Limb (tissue), 2 donors: ENCODE data around the gene DYRK1A.
A peak's percentile ranks its signal among the peaks of the same experiment; 100 is the strongest.

ENCODE experiments used
- DNase-seq, 2 donors: peaks; one replicate each; pipeline ENCODE4 v3.0.0-alpha.2; 2016; ENCODE audit errors: extremely low spot score in 2 of 2

The DYRK1A gene

GRCh38 chr21:37449302-37449937 is 82.8 kb downstream of the DYRK1A start:
- DNase-seq, result no peak

GRCh38 chr21:37450445-37450941 is 83.9 kb downstream of the DYRK1A start:
- DNase-seq, result no peak

GRCh38 chr21:37451446-37451845 is 84.9 kb downstream of the DYRK1A start:
- no peak for DNase-seq

- DNase-seq, result peak; percentile 49 to 77
These were observed 85.7 kb downstream of the DYRK1A start for GRCh38 chr21:37452227-37452626.

GRCh38 chr21:37453350-37453749 is 86.8 kb downstream of the DYRK1A start:
- DNase-seq, result no peak

- DNase-seq, result no peak
These were observed 88.4 kb downstream of the DYRK1A start for GRCh38 chr21:37454869-37455503.

- no peak for DNase-seq
These were observed 88.9 kb downstream of the DYRK1A start for GRCh38 chr21:37455504-37455911.

GRCh38 chr21:37458669-37459276 is 92.2 kb downstream of the DYRK1A start:
- DNase-seq, result no peak

- DNase-seq, result no peak
These were observed 93.0 kb downstream of the DYRK1A start for GRCh38 chr21:37459575-37459974.

- DNase-seq, result no peak
These were observed 93.6 kb downstream of the DYRK1A start for GRCh38 chr21:37460196-37460595.

- DNase-seq, result no peak
These were observed 94.9 kb downstream of the DYRK1A start for GRCh38 chr21:37461479-37461878.

GRCh38 chr21:37462087-37462861 is 95.7 kb downstream of the DYRK1A start:
- DNase-seq, result no peak

GRCh38 chr21:37463083-37463801 is 96.7 kb downstream of the DYRK1A start:
- DNase-seq, result peak; percentile 30 to 53

- no peak for DNase-seq
These were observed 100.5 kb downstream of the DYRK1A start for GRCh38 chr21:37467082-37467481.

- no peak for DNase-seq
These were observed 102.3 kb downstream of the DYRK1A start for GRCh38 chr21:37468909-37469308.

- DNase-seq, result no peak
These were observed 102.9 kb downstream of the DYRK1A start for GRCh38 chr21:37469441-37469840.

GRCh38 chr21:37472581-37472980 is 106.0 kb downstream of the DYRK1A start:
- DNase-seq, result no peak

- no peak for DNase-seq
These were observed 106.9 kb downstream of the DYRK1A start for GRCh38 chr21:37473491-37473890.

GRCh38 chr21:37474342-37474741 is 107.8 kb downstream of the DYRK1A start:
- DNase-seq, result no peak

GRCh38 chr21:37475186-37475868 is 108.8 kb downstream of the DYRK1A start:
- DNase-seq, result no peak

- DNase-seq, result no peak
These were observed 112.2 kb downstream of the DYRK1A start for GRCh38 chr21:37478794-37479193.
